Adrenal gland (tissue), 12 donors: ENCODE measurements around the gene CCDC61. TPM values are rescaled to one million over a fixed set of nuclear protein-coding genes. Genes with fewer than 3 reads are reported as not detected.

ENCODE experiments used
- DNase-seq, 7 donors: peaks; one replicate each; pipeline ENCODE4 v3.0.0-alpha.2; 2019 to 2020
- H3K27ac ChIP-seq, 5 donors: fragments of 200-600 bp; sonication (generic) in 4 of 5; 1 replicate in 3 of 5; 2 replicates in 2 of 5; pipeline versions ENCODE4 v1.5.1 to v1.8.0; 2016 to 2020; ENCODE audit warnings: mild to moderate bottlenecking in 1 of 5
- H3K27me3 ChIP-seq: fragments of 200-600 bp; 2 replicates; pipeline ENCODE4 v1.8.0; 2021
- H3K36me3 ChIP-seq, 2 donors: fragments of 200-600 bp; replicated peaks in 1 of 2; 1 replicate in 1 of 2; 2 replicates in 1 of 2; pipeline versions ENCODE4 v1.5.1 to v1.8.0; 2018 to 2022
- H3K4me1 ChIP-seq, 2 donors: fragments of 200-600 bp; replicated peaks in 1 of 2; 1 replicate in 1 of 2; 2 replicates in 1 of 2; pipeline versions ENCODE4 v1.5.1 to v1.8.0; 2018 to 2021
- H3K4me3 ChIP-seq, 4 donors: fragments of 200-600 bp; sonication (generic) in 3 of 4; one replicate each; pipeline ENCODE4 v1.5.1; 2016 to 2018
- H3K9me3 ChIP-seq, 3 donors: fragments of 200-600 bp; sonication (generic) in 1 of 3; replicated peaks in 1 of 3; 1 replicate in 2 of 3; 2 replicates in 1 of 3; pipeline versions ENCODE4 v1.5.1 to v1.8.0; 2016 to 2021
- CTCF ChIP-seq, 6 experiments: fragments of 450-650 bp in 4 of 6; fragments of 200-600 bp in 2 of 6; sonication (generic) in 1 of 6; IDR thresholded peaks; 1 replicate in 5 of 6; 2 replicates in 1 of 6; pipeline versions ENCODE4 v1.5.1 to v1.8.0; 2016 to 2021; ENCODE audit warnings: antibody characterized with exemption in 6 of 6, mild to moderate bottlenecking in 2 of 6, moderate library complexity in 1 of 6
- POLR2A ChIP-seq, 2 donors: fragments of 450-650 bp; IDR thresholded peaks; one replicate each; pipeline ENCODE4 v1.6.1; 2017; ENCODE audit warnings: antibody characterized with exemption in 2 of 2, mild to moderate bottlenecking in 2 of 2, moderate library complexity in 1 of 2
- whole genome bisulfite sequencing, 4 donors: extraction: QIAGEN DNeasy Blood & Tissue Kit in 2 of 4; methylation state at CpG; one replicate each; pipeline versions ENCODE4 v1.1.5 to v1.1.7; 2013 to 2017; 5-methylcytosine and 5-hydroxymethylcytosine counted together
- intact Hi-C, 2 donors: fragments of 100-400 bp; cut with DNase I; formaldehyde crosslinking; loops; one replicate each; pipeline versions ENCODE4 v1.14.1 to v1.15.0; 2022 to 2023
- polyA plus RNA-seq, 3 donors: library from polyadenylated mRNA; stranded (reverse); fragments of 200-250 nt in 2 of 3; fragments of 350-450 nt in 1 of 3; fragmentation: Illumina TruSeq in 1 of 3; extraction: RNeasy Lipid Tissue Mini Kit (QIAGEN cat#74804) in 1 of 3; gene quantifications; one replicate each; pipeline ENCODE4 v1.2.3, GENCODE V29; 2013 to 2014
- total RNA-seq, 9 donors: library from RNA; depleted of rRNA in 4 of 9; stranded (reverse); fragments of >200 nt in 4 of 9; fragments of 120-200 nt in 1 of 9; fragmentation: NEBNext Ultra II Directional in 1 of 9; extraction: Animal tissue kit (Norgen Biotek cat#: 25700) in 1 of 9; gene quantifications; one replicate each; pipeline versions ENCODE4 v1.1.0 to v1.2.4, GENCODE V29; 2013 to 2023
- donor health status: healthy with polysubstance abuse.
- donor health status: Bipolar disorder and iron deficiency.
- donor health status: DM: yes; HTN: yes; CAD: no.
- donor health status: DM: no; HTN: no; CAD: no.
- donor health status: DM: no; HTN: no; CAD: no.
- donor health status: DM: yes; HTN: yes; CAD: no.

Gene CCDC61
- total and polyA plus RNA-seq, 12 donors, result 2.8 to 45.9 (median 15.0) TPM

GRCh38 chr19:46058778-46059177 is 63.5 kb downstream of the CCDC61 start:
- TF ChIP-seq POLR2A (IDR thresholded peaks at IDR 0.05) (no peak), CTCF (IDR thresholded peaks at IDR 0.05) (no peak)
- 89 to 95% (median 92%) methylated on average over 3 of the region's 3 CpGs for WGBS, 4 donors
- DNase-seq, result no peak
- Histone ChIP-seq H3K4me1 (no peaks in the 10 kb centered on the region), H3K36me3 (no peaks in the 10 kb centered on the region), H3K9me3 (no peaks in the 10 kb centered on the region), H3K27me3 (no peaks in the 10 kb centered on the region), H3K4me3 (no peak overlapping the region), H3K27ac (no peak overlapping the region)
- intact Hi-C loops, result no loop called here

GRCh38 chr19:46060012-46060411 is 64.7 kb downstream of the CCDC61 start:
- no peaks in the 10 kb centered on the region for H3K9me3 ChIP-seq
- H3K27ac ChIP-seq, result no peak overlapping the region
- 78 to 82% (median 81%) methylated on average over 2 of the region's 2 CpGs for WGBS, 4 donors
- no peak for TF ChIP-seq CTCF (IDR thresholded peaks at IDR 0.05)
- no peak for TF ChIP-seq POLR2A (IDR thresholded peaks at IDR 0.05)
- no peaks in the 10 kb centered on the region for H3K27me3 ChIP-seq
- DNase-seq, result no peak
- H3K4me1 ChIP-seq, result no peaks in the 10 kb centered on the region
- intact Hi-C loops, result no loop called here
- no peak overlapping the region for H3K4me3 ChIP-seq
- H3K36me3 ChIP-seq, result no peaks in the 10 kb centered on the region

DNA sequence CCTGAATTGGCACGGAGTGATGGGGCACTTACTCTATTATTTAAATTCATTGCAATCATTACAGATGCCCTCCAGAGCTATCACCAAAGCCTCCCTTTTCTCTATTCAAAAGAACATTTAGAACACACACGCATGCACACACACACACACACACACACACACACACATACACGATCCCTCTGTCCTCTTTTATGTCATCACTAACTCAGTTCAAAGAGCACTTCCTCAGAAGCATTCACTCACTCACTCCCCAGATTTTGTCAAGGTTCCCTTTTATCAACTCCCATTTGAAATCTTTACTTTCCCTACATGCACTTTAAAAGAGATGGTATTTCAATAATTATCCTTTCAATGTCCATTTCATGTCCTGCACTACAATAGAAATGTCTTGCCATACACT is 67.9 kb downstream of the CCDC61 start:
- Histone ChIP-seq H3K4me1 (no peaks in the 10 kb centered on the region), H3K4me3 (no peak overlapping the region), H3K9me3 (no peaks in the 10 kb centered on the region), H3K27ac (no peak overlapping the region), H3K27me3 (peaks cover 4% of the 10 kb centered on the region), H3K36me3 (no peaks in the 10 kb centered on the region)
- intact Hi-C loops, result no loop called here
- no peak for TF ChIP-seq POLR2A (IDR thresholded peaks at IDR 0.05)
- no peak for TF ChIP-seq CTCF (IDR thresholded peaks at IDR 0.05)
- WGBS, 4 donors, result 70 to 78% (median 76%) methylated on average over 3 of the region's 3 CpGs
- DNase-seq, result no peak

- intact Hi-C loops, result no loop called here
- peak in 6 of 7 donors; percentile 33 to 54 (median 43) for DNase-seq
- WGBS, 4 donors, result 42 to 53% (median 46%) methylated on average over 7 of the region's 7 CpGs
- TF ChIP-seq CTCF (IDR thresholded peaks at IDR 0.05) (no peak), POLR2A (IDR thresholded peaks at IDR 0.05) (no peak)
- Histone ChIP-seq H3K4me1 (peaks cover 9 to 15% of the 10 kb centered on the region in 2 donors), H3K27ac (no peak overlapping the region), H3K9me3 (no peaks in the 10 kb centered on the region), H3K4me3 (no peak overlapping the region), H3K27me3 (peaks cover 4% of the 10 kb centered on the region), H3K36me3 (no peaks in the 10 kb centered on the region)
Observed at GRCh38 chr19:46065486-46066071, 70.3 kb downstream of the CCDC61 start.
